GM21381 (cell line): ENCODE results near the gene SPATA19.
"Not testable (repeated sequence)": the region's sequence is repeated elsewhere in the genome, so short reads cannot be mapped to it uniquely, and the experiment has no call there.

ENCODE experiments used
- ATAC-seq: cut with Tn5 transposase; IDR thresholded peaks from one replicate; pipeline ENCODE4 v1.9.1; 2021; ENCODE audit warnings: mild to moderate bottlenecking, moderate library complexity; ENCODE audit not compliant: unreplicated experiment

The SPATA19 gene, protein sequence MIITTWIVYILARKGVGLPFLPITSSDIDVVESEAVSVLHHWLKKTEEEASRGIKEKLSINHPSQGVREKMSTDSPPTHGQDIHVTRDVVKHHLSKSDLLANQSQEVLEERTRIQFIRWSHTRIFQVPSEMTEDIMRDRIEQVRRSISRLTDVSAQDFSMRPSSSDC

DNA sequence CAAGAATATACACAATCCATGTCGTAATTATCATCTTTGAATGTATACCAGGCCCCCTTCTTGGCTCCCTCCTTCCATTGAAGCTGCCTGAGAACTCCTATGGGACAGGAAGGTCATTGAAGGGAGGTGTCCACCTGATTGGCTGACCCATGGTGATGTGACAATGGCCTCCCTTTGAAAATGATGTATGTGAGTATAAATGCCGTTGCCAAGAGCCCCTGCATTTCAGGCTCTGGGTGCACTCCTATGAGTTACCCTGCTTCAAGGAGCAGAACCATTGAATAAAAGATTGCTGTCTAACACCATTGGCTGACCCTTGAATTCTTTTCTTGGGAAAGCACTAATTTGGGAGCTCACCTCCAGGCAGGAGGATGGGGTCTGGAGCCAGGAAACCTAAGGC is at the start of gene SPATA19:
TSS of gene SPATA19 (minus strand) at position 101 of the 400 bp plus-strand sequence. CDS start at position 34, 67 bp downstream.
- ATAC-seq, result no peak

DNA sequence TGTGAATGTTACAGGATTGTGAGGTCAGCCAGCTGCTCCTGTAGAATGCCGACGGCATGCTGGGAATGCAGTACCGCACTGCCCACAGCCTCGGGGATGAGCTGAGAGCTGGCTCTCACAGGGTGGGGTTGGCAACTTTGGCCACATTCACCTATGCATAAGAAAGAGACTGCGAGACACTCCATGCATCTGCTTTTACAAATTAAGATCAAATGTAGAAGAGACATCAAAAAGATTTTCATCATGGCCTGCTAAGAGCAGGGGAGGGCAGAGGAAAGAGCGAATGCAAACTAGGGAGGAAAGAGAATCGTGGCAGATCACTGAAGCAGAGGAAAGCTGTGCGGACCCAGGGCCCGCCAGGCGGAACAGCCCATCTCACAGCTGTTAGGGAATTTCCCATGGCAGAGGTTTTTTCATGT is 49.8 kb upstream of the SPATA19 start:
- no peak for ATAC-seq

DNA sequence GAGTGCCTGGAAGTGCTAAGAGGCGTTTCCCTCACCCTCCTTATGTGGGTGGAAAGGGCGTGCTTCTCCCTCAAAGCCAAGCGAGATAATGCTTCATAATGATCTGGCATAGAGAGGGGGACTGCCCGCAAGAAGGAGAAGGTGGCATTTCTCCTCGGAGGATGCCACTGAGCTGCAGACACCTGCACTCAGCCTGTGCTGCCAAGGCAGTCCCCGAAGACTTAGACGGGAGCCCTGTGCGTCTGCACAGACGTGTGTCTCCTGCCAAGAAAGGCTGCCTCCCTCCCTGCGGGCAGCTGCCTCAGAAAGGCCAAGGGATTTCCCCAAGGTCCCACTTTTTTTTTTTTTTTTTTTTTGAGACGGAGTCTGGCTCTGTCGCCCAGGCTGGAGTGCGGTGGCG is 48.1 kb upstream of the SPATA19 start:
- ATAC-seq, result no peak

DNA sequence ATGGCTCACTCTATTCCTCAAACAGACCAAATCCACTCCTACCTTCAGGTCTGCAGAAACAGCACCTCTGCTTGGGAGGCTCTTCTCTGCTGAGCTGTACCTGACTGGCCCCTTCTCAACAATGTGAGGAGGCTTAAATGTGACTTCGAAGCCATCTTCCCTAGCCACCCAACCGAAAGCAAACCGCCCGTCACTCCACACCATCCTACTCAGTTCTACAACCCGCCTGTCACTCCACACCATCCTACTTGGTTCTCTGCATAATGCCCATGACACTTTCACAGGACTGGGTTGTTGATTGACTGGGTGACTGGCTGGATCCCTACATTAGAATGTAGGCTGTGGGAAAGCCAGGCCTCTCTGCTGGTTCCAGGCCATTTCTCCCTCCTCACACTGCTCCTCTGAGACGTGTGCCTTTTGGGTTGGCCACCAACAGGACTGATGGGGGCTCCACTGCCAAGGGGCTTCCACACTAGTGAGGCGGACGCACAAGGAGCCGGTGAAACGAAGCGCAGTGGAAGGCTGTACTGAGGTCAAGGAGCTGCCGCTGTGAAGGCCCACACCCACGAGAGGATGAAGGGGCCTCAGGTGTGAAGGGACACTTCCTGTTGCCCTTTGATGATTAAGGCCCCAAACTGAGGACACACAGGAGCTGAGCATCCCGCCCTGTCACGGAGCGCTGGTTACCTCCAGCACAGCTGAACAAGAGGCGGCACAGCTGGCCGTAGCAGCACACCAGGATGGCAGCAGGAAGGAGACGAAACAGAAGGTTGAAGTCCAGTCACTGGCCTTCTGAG is 47.5 kb upstream of the SPATA19 start:
- no peak for ATAC-seq

DNA sequence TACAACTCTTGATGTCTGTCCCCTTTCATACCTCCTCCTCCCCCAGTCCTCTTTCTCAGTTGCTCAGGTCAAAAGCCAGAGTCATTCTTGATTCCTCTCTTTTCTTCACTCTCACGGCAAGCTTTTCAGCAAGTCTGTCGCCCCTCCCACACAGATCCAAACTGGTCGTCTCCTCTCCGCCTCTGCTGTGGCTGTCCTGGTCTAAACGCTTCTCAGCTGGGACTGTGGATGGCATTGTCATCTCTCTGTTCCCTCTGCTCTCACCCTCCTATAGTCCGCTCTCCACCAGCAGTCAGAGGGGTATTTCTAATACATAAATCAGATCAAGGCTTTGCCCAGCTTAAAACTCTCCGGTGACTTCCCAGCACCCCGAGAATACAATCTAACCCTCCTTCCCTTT is 46.8 kb upstream of the SPATA19 start:
- no peak for ATAC-seq

DNA sequence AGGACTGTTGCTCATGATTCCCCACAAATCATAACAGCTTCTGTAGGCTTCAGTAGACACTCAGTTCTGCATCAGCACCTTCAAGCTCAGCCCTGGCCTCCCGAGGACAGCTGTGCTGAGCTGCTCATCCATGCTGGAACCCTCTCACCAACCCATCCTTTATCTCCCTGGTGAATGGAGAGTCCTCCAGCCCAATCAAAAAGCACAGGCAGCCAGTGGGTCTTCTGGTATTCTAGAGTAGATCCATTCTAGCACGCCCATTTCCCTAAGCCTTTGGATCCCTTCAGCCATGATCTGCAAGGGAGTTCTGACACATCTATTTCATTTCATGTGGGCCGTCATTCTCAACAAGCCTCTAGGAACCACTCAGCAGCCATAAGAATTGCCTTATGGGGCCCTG is 44.6 kb upstream of the SPATA19 start:
- ATAC-seq, result no peak

DNA sequence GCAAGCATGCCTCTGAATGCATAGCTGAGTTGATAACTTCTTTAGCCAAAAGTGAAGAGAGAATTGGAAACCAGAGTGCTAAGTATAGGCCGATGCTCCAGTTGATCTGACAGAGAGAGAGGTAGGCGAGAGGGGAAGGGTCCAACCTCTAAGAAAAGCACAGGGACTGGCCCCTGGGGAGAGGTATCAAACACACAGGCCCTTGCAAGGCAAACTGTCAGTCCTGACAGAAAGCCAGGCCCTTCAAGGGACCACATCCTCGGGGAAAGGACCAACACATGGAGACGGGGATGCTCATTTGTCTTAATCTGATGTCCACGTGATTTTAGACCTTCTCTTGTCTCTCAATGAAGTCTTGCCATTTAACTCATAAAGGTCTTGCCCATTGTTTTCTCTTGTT is 43.9 kb upstream of the SPATA19 start:
- no peak for ATAC-seq

DNA sequence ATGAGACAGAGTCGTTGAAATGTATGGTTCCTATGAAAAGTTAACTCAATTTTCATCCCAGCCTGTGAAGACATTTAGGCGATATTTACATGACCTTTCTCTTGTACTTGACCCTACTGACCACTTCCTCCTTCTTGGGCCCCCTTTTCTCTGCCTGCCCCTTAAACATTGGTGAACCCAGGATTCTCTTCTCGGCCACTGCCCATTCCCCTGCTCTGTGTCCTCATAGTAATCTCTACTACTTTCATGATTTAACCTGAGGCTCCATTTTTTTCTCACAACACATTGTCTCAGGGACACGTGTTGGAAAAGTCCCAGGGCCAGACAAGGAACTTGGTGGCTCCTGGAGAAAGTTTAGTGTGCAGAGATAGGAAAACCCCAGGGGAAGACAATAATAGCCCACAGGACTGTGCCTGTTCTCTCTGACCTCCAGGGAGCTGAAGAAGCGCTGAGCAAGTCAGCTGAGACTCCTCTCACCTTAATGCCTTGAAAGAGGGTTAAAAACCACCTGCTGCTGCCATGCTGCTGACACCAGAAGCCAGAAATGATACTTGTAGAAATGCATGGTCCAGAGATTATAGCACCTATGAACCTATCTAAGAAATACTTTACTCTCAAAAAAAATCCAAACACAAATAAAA is 42.5 kb upstream of the SPATA19 start:
- no peak for ATAC-seq

DNA sequence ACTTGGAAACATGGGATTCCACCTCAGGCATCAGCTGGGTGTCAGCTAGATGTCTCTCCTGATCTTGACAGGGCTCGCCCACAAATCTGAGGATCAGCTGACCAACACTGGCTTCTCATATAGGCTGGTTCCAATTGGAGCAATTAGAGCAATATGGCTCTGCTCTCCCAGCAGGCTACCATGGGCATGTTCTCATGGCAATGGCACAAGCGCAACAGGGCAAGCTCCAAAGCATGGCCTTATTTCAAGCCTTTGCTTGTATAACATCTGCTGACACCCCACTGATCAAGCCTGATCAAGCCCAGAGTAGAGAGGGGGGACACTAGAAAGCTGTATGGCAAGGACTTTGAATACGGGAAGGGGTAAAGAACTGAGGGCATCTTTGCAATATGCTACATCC is 40.7 kb upstream of the SPATA19 start:
- no peak for ATAC-seq

DNA sequence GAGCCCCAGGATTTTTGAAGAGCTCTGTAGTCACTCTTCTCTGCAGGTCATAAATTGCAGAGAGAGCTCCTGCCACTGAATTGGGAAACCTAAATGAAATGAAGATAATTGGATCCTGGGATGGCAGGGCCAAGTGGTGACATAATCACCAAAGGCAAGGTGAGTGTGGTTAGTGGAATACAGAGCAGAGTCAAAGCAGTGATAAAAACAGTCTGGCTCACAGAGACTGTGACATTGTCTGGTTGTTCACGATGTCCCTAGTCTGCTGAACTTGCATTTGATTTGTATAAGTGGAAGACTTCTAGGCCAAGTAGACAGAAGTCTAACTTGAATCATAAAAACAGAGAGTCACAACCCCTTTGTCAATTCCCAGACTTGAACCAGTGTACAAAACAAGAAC is 26.8 kb upstream of the SPATA19 start:
- ATAC-seq, result no peak

DNA sequence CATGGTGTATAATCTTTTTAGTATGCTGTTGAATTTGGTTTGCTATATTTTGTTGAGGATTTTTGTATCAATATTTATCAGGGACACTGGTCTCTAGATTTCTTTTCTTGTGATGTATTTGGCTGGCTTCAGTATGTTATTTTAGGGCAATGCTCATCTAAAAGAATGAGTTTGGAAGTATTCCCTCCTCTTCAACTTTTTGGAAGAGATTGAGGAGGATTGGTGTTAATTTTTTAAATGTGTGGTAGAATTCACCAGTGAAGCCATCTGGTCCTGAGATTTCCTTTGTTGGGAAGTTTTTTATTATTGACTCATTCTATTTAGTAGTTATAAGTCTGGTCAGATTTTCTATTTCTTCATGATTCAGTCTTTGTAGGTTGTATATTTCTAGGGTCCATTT is 22.1 kb upstream of the SPATA19 start:
- ATAC-seq, result no peak

DNA sequence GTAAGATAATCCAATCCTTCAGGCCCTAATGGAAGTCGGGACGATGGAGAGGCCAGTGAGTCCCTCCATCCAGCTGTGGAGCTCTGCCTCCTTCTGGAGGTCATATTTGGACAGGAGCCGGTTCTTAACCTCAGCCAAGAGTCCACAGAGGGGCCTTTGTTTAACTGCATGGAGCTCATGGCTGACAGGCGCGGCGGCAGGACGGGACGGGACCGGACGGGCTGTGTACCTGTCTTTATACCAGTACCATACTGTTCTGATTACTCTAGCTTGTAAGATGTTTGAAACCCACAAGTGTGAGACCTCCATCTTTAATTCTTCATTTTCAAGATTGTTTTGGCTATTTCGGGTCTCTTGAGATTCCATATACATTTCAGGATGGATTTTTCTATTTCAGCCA is 20.2 kb upstream of the SPATA19 start:
- no peak for ATAC-seq

DNA sequence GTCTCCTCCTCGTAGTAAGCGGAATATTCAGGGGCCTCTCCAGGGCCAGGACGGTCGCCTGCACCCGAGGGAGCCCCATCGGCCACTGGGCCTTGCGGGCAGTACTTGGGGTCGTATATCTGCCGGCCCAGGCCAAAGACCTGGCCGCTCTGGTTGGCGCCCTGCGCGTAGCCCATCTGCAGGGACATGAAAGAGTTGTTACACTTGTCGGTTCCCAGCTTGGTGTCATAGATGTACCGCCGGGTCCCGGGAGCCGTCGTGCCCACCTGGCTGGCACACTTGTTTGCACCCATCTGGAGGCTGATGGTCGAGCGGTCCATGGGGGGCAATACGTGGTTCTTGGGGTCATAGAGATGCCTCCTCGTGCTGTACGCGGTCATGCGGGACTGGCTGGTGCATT is 19.4 kb upstream of the SPATA19 start:
- ATAC-seq, result no peak

DNA sequence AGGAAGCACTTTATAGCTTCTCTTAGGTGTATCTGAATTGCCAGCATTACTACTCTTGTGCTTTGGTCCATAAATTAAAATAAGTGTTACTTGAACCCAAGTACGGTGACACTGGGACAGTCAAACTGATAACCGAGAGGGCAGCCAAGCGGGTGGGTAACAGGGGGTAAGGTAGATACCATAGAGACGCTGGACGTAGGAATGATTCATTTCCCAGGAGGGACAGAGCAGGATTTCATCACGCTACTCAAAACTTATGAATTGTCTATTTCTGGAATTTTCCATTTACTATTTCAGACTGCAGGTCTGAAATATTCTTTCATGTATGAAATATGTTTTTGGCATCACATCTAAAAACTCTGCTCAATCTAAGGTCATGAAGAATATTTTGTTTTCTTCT is 14.8 kb upstream of the SPATA19 start:
- ATAC-seq, result no peak

DNA sequence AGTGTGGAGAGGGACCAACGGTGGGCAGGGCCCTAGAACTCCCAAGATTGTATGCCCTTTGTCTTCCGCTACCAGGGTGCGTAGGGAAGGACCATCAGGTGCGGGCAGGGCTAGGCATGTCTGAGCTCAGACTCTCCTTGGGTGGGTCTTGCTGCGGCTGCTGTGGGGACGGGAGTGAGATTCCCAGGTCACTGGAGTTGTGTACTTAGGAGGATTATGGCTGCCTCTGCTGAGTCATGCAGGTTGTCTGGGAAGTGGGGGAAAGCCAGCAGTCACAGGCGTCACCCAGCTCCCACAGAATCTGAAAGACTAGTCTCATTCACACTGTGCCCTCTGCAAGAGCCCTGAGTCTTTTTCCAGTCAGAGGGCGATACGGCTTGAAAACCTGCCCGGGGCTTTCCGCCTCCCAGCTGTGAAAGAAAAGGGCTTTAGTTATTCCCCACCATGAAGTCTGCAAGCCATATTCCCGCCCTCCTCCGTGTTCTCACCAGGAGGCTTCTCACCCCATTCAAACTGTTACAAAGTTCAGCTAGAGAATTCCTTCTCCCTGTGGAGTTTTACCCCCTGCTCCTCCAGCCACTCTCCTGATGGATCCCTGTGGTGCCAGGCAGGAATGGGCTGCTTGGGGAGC is 9.1 kb upstream of the SPATA19 start:
- ATAC-seq, result not testable (repeated sequence)

DNA sequence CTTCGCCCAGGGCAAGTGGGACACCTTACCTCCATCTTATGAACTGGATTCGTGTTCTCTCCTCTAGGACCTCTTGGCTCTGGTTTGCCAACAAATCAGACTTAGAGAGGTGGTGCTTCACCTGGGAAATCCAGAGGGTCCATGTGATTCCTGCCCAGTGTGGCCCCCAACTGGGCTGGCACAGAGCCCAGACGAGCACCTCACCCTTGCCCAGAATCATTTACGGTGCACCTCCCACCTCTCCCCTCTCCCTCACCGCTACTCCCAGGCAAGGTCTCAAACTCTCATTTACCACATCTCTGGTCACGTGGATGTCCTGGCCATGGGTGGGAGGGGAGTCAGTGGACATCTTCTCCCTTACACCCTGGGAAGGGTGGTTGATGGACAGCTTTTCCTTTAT is 1.1 kb downstream of the SPATA19 start:
- no peak for ATAC-seq

DNA sequence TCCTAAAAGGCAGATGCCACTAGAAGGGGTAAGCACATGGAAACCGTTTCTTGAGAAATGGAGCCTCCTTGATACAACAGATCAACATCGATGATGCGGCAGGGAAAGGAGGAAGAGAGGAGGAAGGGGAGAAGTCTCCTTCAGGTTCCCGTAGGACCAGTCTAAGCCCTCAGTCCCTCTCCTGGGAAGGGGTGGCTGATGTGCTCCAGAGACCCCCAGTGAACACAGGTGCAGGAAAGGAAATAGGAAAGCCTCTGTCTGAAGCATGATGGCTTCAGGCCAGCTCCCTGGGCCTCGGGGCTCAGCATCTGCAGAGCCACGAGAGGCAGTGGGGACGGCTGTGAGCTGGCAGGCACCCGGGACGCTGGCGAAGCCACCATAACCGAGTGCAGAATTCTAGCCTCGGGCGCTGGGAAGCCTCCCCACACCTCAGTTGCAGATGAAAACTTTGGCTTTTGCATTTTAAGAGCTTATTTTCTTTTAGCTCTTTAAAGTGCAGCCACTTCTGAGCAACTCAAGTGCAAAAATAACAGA is 1.8 kb downstream of the SPATA19 start:
- no peak for ATAC-seq

DNA sequence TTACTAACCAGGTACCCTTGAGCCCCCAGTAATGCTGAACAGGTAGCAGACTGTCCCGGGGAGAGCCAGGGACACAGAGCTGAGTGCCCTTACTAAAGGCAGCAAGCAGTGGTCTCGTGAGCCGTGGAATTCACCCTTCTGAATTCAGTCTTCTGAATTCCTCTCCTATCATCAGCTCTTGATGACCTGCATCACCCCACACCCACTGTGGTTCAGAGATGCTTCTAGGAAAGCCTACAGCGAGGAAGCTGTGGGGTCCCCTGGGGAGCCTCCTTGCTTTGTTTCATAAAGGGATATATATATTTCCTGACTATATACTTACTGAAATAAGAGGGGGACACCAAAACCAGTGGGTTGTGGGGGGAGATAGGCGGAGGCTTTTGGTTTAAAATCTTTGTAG is 2.6 kb downstream of the SPATA19 start:
- ATAC-seq, result no peak

DNA sequence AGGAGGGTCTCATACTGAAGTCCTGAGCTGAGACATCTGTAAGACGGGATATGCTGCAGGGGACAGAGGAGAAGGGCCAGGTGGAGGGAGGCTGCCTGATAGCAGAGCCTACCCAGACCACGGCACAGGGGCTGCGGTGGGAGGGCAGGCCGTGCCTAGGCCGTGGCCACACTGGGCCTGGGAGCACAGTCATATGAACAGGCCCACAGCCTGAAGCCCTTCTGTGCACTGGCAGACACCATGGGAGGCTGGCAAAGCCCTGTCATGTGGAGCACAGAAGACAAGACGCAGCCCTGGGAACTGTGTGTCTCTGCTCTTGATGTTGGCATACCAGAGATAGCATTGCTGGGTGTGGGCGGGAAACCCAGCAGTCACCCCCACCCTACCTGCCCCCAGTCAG is 3.3 kb downstream of the SPATA19 start:
- no peak for ATAC-seq

DNA sequence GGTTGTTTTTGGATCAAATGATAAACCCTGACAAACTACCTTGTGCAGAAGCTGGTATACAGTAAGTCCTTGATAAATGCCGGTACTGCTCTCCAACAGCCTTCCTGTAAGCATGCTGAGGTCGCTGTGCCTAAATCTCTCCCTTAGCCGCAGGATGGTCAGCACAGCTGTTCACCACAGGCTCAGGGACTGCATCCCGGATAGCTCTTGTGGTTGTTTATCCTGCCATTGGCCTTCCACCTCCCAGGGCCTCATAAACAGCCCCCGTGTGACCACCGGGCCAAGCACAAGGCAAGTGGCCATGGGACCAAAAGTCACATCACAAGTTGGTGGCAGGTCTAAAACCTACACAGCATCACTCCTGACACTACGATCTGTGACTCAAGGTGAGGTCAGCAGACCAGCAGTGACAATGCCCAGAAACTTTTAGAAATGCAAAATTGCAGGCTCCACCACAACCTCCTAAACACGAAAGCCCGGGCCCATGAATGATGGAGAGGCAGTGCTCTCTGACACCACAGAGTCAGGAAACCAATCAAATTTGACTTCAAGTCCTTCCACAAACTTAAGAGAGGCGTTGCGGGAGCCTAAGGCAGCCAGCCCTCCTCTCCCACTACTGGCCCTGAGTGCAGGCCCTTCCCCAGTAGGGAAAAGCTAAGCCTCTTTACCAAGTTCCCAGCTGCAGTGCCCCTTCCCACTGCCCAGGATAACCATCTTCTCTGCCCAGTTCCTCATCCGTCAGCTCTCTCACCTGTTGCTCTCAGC is 3.9 kb downstream of the SPATA19 start:
- ATAC-seq, result no peak

DNA sequence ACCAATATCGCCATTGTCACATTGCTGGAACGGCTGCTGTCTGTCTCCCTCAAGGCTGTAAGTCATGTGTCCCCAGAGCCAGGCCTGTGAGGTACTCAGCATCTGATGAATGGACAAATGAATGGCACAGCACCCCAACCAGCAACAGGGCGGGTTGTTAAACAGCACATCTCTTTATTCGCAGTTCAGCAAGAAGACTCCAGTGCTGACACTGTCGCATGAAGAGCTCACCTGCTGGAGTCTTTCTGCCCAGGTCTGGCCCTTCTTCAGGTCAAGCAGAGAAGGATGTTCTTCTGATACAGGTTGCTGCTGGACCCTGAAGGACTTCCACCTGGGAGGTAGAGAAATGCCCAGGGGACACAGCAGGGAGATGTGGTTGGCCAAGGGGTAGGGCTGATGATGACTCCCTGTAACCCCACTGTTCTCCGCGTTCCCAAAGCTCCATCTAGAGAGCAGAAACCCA is 4.8 kb downstream of the SPATA19 start:
- ATAC-seq, result no peak
